ENCODE data around the gene UBXN7.
"Not testable (repeated sequence)": the region's sequence is repeated elsewhere in the genome, so short reads cannot be mapped to it uniquely, and the experiment has no call there.

The UBXN7 gene

DNA sequence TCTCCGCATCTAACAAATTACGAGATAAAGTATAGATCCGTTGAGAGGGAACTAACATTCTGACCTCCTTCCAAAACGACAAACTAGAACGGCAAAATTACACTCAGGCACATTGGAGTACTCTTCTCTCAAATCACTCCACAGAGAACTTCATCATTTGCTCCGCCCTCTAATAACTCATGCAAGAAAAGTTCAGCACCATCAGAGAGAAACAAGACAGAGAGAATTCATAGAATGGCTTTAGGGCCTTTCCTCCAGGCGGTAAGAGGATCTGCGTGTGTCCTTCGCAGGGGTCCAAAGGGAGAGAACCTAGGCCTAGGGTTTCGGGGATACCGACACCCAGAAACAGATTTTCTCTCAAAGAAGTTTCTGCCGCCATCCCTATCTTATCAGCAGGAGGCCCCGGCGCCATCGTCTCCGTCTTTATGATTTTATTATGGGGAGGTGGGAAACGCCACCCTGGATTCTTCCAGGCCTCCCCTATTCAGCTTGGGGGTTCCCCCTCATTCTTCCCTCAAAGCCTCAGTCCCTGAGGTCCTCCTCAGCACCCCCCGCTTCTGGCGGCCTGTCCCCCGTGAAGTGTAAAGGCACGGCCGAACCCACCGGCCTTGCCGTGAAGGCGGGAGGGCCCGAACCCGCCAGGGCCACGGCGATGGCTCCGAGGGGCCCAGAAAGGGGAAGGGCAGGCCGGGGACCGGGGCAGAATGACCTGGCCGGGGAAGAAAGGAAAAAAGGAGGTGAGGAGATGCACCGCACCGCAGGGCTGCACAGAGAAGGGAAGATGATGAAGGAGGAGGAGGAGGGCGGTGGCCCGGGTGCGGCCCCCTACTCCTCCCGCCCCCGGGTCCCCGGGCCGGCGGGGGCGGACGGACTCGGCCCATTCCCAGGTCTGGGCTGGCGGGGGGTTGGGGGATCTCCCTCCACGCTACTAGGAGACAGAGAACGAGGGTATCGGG, 768 bp downstream of the UBXN7 start:
- Histone ChIP-seq H3K27me3 (ENCODE audit: low read length) (no peaks in the 10 kb centered on the region), H3K4me2 (ENCODE audit: low read depth, low read length, poor library complexity, severe bottlenecking) (peak overlapping the region; percentile 86), H3K36me3 (ENCODE audit: low read length) (0 out of 2 replicates have a peak, but pooled peaks cover 2% of the 10 kb centered on the region), H3F3A (ENCODE audit: insufficient read depth) (peaks cover 10% of the 10 kb centered on the region; the same call in 1 of the 2 replicates), H3K9me2 (replicated peaks; ENCODE audit: insufficient read depth, low read length) (no peaks in the 10 kb centered on the region), H3K27ac (ENCODE audit: low read depth, low read length) (peak overlapping the region; percentile 68), H3K79me2 (ENCODE audit: insufficient read depth, low read length) (peaks cover 57% of the 10 kb centered on the region), H2AFZ (ENCODE audit: low read depth, low read length, severe bottlenecking) (peak overlapping the region; percentile 90), H3K9ac (ENCODE audit: low read length) (peak overlapping the region; percentile 84), H4K20me1 (ENCODE audit: low read depth, low read length) (peaks cover 13% of the 10 kb centered on the region; the same call in 1 of the 2 replicates), H3K4me3 (ENCODE audit: insufficient read depth, low read length, poor library complexity, severe bottlenecking) (peak overlapping the region; percentile 80), H3K9me3 (ENCODE audit: insufficient read depth, low read length) (no peaks in the 10 kb centered on the region)
- TF ChIP-seq, protein P1, sequence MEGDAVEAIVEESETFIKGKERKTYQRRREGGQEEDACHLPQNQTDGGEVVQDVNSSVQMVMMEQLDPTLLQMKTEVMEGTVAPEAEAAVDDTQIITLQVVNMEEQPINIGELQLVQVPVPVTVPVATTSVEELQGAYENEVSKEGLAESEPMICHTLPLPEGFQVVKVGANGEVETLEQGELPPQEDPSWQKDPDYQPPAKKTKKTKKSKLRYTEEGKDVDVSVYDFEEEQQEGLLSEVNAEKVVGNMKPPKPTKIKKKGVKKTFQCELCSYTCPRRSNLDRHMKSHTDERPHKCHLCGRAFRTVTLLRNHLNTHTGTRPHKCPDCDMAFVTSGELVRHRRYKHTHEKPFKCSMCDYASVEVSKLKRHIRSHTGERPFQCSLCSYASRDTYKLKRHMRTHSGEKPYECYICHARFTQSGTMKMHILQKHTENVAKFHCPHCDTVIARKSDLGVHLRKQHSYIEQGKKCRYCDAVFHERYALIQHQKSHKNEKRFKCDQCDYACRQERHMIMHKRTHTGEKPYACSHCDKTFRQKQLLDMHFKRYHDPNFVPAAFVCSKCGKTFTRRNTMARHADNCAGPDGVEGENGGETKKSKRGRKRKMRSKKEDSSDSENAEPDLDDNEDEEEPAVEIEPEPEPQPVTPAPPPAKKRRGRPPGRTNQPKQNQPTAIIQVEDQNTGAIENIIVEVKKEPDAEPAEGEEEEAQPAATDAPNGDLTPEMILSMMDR (IDR thresholded peaks at IDR 0.05; ENCODE audit: insufficient read depth, low read length, poor library complexity, severe bottlenecking) = no peak

DNA sequence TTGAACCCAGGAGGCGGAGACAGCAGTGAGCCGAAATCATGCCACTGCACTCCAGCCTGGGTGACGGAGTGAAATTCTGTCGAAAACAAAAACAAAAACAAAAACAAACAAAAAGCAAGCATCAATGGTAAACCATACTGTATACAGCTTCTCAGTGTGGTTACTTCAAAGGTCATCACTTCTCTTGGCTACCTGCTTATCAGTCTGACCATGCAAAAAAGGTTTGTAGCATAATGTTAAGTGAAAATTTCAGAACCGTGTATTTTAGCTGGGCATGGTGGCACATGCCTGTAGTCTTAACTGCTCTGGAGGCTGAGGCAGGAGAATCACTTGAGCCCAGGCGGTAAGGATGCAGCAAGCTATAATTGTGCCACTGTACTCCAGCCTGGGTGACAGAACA, 4.2 kb downstream of the UBXN7 start:
- peaks cover 13% of the 10 kb centered on the region; the same call in 1 of the 2 replicates for H4K20me1 ChIP-seq (ENCODE audit: low read depth, low read length)
- H3K36me3 ChIP-seq (ENCODE audit: low read length) = 0 out of 2 replicates have a peak, but pooled peaks cover 2% of the 10 kb centered on the region
- TF ChIP-seq EZH2phosphoT487 (conservative IDR thresholded peaks at IDR 0.05; ENCODE audit: low read length) = no peak
- TF ChIP-seq, protein P1 (IDR thresholded peaks at IDR 0.05; ENCODE audit: insufficient read depth, low read length, poor library complexity, severe bottlenecking) = no peak
- no peak overlapping the region for H3K27ac ChIP-seq (ENCODE audit: low read depth, low read length)
- no peaks in the 10 kb centered on the region for H3K27me3 ChIP-seq (ENCODE audit: low read length)
- H2AFZ ChIP-seq (ENCODE audit: low read depth, low read length, severe bottlenecking) = no peak overlapping the region
- H3K9me2 ChIP-seq (replicated peaks; ENCODE audit: insufficient read depth, low read length) = no peaks in the 10 kb centered on the region
- peaks cover 91% of the 10 kb centered on the region for H3K79me2 ChIP-seq (ENCODE audit: insufficient read depth, low read length)
- no peak overlapping the region for H3K9ac ChIP-seq (ENCODE audit: low read length)
- peaks cover 10% of the 10 kb centered on the region; the same call in 1 of the 2 replicates for H3F3A ChIP-seq (ENCODE audit: insufficient read depth)
- no peak overlapping the region for H3K4me2 ChIP-seq (ENCODE audit: low read depth, low read length, poor library complexity, severe bottlenecking)
- H3K4me3 ChIP-seq (ENCODE audit: insufficient read depth, low read length, poor library complexity, severe bottlenecking) = no peak overlapping the region
- no peaks in the 10 kb centered on the region for H3K9me3 ChIP-seq (ENCODE audit: insufficient read depth, low read length)

DNA sequence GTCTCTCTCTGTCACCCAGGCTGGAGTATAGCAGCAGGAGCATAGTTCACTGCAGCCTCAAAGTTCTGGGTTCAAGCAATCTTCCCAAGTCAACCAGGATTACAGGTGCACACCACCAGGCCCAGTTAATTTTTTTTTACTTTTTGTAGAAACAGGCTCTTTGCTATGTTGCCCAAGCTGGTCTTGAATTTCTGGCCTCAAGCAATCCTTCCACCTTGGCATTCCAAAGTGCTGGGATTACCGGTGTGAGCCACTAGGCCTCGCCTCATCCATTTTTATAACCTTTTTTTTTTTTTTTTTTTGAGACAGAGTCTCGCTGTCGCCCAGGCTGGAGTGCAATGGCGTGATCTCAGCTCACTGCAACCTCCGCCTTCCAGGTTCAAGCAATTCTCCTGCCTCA, 7.8 kb downstream of the UBXN7 start:
- H3F3A ChIP-seq (ENCODE audit: insufficient read depth); H3K27me3 ChIP-seq (ENCODE audit: low read length); H3K27ac ChIP-seq (ENCODE audit: low read depth, low read length); H3K4me3 ChIP-seq (ENCODE audit: insufficient read depth, low read length, poor library complexity, severe bottlenecking); H4K20me1 ChIP-seq (ENCODE audit: low read depth, low read length); H3K9me3 ChIP-seq (ENCODE audit: insufficient read depth, low read length); H3K9me2 ChIP-seq (replicated peaks; ENCODE audit: insufficient read depth, low read length); H3K4me2 ChIP-seq (ENCODE audit: low read depth, low read length, poor library complexity, severe bottlenecking); H3K36me3 ChIP-seq (ENCODE audit: low read length); H3K9ac ChIP-seq (ENCODE audit: low read length); H2AFZ ChIP-seq (ENCODE audit: low read depth, low read length, severe bottlenecking): not testable (repeated sequence)
- H3K79me2 ChIP-seq (ENCODE audit: insufficient read depth, low read length) = peaks cover 100% of the 10 kb centered on the region
